ENCODE results near the gene PCSK6. TPM values are rescaled to one million over a fixed set of nuclear protein-coding genes. Genes with fewer than 3 reads are reported as not detected.
A peak's percentile ranks its signal among the peaks of the same experiment; 100 is the strongest.

Gene PCSK6
- total RNA-seq, 1 donor from 2014 or later = 1.8 TPM

DNA sequence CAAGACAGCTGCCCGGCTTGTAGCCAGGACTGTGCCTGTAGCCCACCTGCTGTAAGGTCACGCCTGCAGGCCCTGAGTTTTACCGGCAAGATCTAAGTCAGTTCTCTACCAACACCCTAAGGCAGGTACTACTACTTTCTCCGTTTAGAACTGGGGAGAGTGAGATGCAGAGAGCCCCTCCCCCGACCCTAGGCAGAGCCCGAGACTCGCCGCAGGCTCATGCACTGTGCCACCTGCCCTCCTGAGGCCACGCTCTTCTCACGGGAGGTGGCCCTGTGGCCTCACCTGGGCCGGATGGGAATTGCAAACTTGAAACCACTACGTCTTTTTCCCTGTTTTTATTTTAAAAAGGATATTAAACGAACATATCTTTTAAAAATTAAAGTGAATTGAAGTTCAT, 36.9 kb upstream of the PCSK6 start:
- no peaks in the 10 kb centered on the region for H3K9me3 Mint-ChIP-seq (ENCODE audit: low read depth)
- H3K4me3 Mint-ChIP-seq (ENCODE audit: low read depth) = no peak overlapping the region
- no peak overlapping the region for H3K27ac Mint-ChIP-seq
- peaks cover 5% of the 10 kb centered on the region for H3K27me3 Mint-ChIP-seq
- no peaks in the 10 kb centered on the region for H3K36me3 Mint-ChIP-seq (ENCODE audit: insufficient read depth)
- peaks cover 14% of the 10 kb centered on the region for H3K4me1 Mint-ChIP-seq (ENCODE audit: low read depth)
- no peak for DNase-seq (ENCODE audit: low spot score, unreplicated experiment)
- TF ChIP-seq, protein P1, sequence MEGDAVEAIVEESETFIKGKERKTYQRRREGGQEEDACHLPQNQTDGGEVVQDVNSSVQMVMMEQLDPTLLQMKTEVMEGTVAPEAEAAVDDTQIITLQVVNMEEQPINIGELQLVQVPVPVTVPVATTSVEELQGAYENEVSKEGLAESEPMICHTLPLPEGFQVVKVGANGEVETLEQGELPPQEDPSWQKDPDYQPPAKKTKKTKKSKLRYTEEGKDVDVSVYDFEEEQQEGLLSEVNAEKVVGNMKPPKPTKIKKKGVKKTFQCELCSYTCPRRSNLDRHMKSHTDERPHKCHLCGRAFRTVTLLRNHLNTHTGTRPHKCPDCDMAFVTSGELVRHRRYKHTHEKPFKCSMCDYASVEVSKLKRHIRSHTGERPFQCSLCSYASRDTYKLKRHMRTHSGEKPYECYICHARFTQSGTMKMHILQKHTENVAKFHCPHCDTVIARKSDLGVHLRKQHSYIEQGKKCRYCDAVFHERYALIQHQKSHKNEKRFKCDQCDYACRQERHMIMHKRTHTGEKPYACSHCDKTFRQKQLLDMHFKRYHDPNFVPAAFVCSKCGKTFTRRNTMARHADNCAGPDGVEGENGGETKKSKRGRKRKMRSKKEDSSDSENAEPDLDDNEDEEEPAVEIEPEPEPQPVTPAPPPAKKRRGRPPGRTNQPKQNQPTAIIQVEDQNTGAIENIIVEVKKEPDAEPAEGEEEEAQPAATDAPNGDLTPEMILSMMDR (IDR thresholded peaks at IDR 0.05; ENCODE audit: unreplicated experiment) = no peak

DNA sequence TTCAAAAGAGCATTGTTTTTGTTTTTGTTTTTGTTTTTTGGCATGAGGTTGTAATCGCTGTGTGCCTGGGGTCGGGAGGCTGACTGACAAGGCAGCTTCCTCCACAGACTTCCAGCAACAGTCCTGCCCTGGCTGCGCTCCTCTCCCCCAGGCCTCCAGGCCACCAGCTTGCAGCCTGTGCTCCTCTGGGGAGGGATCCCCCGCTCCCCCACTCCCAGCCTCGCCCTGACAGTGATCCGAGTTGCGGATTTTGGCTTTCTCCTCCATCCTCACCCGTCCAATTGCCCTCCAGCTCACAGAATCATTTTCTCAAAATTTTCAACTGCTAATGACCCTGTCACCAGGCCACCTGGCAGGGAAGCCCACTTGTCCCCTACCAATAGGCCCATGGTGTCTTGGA, 36.5 kb upstream of the PCSK6 start:
- no peak overlapping the region for H3K27ac Mint-ChIP-seq
- H3K4me1 Mint-ChIP-seq (ENCODE audit: low read depth) = peaks cover 14% of the 10 kb centered on the region
- peaks cover 5% of the 10 kb centered on the region for H3K27me3 Mint-ChIP-seq
- no peaks in the 10 kb centered on the region for H3K9me3 Mint-ChIP-seq (ENCODE audit: low read depth)
- TF ChIP-seq, protein P1 (IDR thresholded peaks at IDR 0.05; ENCODE audit: unreplicated experiment) = no peak
- no peak overlapping the region for H3K4me3 Mint-ChIP-seq (ENCODE audit: low read depth)
- no peak for DNase-seq (ENCODE audit: low spot score, unreplicated experiment)
- no peaks in the 10 kb centered on the region for H3K36me3 Mint-ChIP-seq (ENCODE audit: insufficient read depth)

DNA sequence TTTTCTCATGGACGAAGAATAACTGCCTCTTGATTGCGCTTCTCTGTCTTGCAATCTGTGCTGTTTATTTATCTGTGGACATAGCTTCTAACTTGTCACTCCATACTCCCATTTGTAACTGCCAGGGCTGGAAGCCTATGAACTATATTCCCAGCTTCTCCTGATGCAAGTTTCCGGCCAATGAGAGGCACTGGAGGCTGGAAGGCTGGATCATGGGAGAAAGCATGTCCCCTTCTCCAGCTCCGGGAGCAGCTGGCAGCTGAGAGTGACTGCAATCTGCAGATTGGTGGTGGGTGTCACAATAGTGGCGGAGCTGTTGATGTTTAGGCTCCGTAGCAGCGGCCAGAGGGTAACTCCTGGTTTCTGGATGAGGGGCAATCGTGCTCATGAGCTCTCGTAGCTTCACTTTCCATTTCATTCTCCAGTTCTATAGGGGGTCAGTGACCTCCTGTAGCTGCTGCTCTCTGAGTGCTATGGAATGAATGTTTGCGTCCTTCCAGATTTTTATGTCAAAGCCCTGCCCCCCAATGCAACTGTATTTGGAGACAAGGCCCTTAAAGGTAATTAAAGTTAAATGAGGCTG, 35.7 kb upstream of the PCSK6 start:
- Mint-ChIP-seq H3K4me1 (ENCODE audit: low read depth) (peaks cover 14% of the 10 kb centered on the region), H3K27me3 (peaks cover 5% of the 10 kb centered on the region), H3K27ac (peak overlapping the region; percentile 60), H3K36me3 (ENCODE audit: insufficient read depth) (no peaks in the 10 kb centered on the region), H3K9me3 (ENCODE audit: low read depth) (no peaks in the 10 kb centered on the region), H3K4me3 (ENCODE audit: low read depth) (no peak overlapping the region)
- TF ChIP-seq, protein P1 (IDR thresholded peaks at IDR 0.05; ENCODE audit: unreplicated experiment) = no peak
- no peak for DNase-seq (ENCODE audit: low spot score, unreplicated experiment)

GRCh38 chr15:101523560-101523940, 34.0 kb upstream of the PCSK6 start:
- Mint-ChIP-seq H3K27me3 (peaks cover 5% of the 10 kb centered on the region), H3K9me3 (ENCODE audit: low read depth) (no peaks in the 10 kb centered on the region), H3K4me3 (ENCODE audit: low read depth) (no peak overlapping the region), H3K27ac (no peak overlapping the region), H3K4me1 (ENCODE audit: low read depth) (peaks cover 7% of the 10 kb centered on the region), H3K36me3 (ENCODE audit: insufficient read depth) (no peaks in the 10 kb centered on the region)
- no peak for DNase-seq (ENCODE audit: low spot score, unreplicated experiment)
- TF ChIP-seq, protein P1 (IDR thresholded peaks at IDR 0.05; ENCODE audit: unreplicated experiment) = no peak

DNA sequence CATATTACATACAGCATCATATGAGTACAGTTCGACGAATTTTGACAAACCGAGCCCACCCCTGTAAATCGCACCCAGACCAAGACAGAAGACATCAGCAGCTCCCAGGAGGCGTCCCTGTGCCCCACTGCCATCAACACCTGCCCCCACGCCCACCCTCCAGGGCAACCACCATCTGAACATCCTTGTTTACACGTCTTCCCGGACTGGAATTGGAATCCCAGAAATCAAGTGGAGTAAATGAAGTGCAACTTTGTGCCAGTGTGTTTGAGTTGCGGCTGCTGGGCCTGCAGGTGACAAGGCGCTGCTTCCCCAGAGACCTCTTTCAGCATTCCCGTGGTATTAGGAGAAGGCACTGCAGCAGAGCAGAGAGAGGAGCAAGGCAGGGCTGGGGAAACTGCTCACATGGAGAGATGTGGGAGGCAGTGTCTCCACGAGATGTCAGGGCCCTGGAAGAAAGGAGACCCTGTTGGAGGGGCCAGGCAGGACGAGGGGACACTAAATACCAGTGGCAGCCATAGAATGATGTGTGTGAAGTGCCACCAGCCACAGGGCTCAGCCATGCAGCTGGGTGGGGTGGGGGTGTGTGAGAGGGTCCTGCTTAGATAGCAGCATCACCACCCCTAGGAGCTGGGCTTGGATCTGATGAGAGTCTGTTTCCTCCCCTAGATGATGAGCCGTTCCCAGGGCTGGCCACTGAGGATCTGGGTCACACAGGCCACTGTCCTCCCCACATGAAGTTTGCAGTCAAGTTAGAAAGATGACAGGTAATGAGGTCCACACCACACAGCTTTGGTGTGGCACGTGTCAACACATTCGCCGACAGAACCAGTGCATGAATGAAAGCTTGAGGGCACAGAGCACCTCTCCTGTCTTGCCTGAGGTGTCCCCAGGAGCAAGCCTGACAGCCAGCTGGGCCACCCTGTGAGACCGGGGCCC, 33.4 kb upstream of the PCSK6 start:
- no peaks in the 10 kb centered on the region for H3K36me3 Mint-ChIP-seq (ENCODE audit: insufficient read depth)
- peaks cover 5% of the 10 kb centered on the region for H3K27me3 Mint-ChIP-seq
- no peak overlapping the region for H3K4me3 Mint-ChIP-seq (ENCODE audit: low read depth)
- H3K4me1 Mint-ChIP-seq (ENCODE audit: low read depth) = peaks cover 2% of the 10 kb centered on the region
- peaks cover 5% of the 10 kb centered on the region for H3K9me3 Mint-ChIP-seq (ENCODE audit: low read depth)
- no peak overlapping the region for H3K27ac Mint-ChIP-seq
- TF ChIP-seq, protein P1 (IDR thresholded peaks at IDR 0.05; ENCODE audit: unreplicated experiment) = no peak
- DNase-seq (ENCODE audit: low spot score, unreplicated experiment) = no peak

Measured in progenitor cell of endocrine pancreas (in vitro differentiated cells).